ENCODE data around the gene CTIF. TPM values are rescaled to one million over a fixed set of nuclear protein-coding genes. Genes with fewer than 3 reads are reported as not detected.

CTIF gene
- total RNA-seq, 1 donor from 2014 or later: 48.5 TPM

DNA sequence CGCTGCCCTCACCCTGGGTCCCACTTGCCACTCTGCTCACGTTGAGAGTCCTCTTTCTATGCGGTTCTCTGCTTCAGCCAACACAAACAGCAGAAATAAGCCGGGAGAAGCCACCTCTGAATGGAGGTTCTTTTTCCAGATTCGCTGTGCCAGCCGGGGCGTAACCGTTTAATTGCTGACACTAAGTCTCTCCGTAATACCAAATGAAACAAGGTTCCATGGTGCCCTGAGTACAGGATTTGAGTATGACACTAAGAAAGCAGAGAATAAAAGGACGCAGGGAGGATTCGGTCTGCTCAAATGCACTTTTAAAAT, 37.6 kb downstream of the CTIF start:
- H3K27me3 Mint-ChIP-seq: no peaks in the 10 kb centered on the region
- H3K4me3 Mint-ChIP-seq: no peak overlapping the region
- peaks cover 49% of the 10 kb centered on the region for H3K4me1 Mint-ChIP-seq (ENCODE audit: unreplicated experiment)
- H3K9me3 Mint-ChIP-seq: no peaks in the 10 kb centered on the region
- TF ChIP-seq, protein P1, sequence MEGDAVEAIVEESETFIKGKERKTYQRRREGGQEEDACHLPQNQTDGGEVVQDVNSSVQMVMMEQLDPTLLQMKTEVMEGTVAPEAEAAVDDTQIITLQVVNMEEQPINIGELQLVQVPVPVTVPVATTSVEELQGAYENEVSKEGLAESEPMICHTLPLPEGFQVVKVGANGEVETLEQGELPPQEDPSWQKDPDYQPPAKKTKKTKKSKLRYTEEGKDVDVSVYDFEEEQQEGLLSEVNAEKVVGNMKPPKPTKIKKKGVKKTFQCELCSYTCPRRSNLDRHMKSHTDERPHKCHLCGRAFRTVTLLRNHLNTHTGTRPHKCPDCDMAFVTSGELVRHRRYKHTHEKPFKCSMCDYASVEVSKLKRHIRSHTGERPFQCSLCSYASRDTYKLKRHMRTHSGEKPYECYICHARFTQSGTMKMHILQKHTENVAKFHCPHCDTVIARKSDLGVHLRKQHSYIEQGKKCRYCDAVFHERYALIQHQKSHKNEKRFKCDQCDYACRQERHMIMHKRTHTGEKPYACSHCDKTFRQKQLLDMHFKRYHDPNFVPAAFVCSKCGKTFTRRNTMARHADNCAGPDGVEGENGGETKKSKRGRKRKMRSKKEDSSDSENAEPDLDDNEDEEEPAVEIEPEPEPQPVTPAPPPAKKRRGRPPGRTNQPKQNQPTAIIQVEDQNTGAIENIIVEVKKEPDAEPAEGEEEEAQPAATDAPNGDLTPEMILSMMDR (conservative IDR thresholded peaks at IDR 0.05): no peak
- H3K27ac Mint-ChIP-seq: no peak overlapping the region
- H3K36me3 Mint-ChIP-seq: peaks cover 12% of the 10 kb centered on the region
- no peak for DNase-seq (ENCODE audit: extremely low spot score, unreplicated experiment)

DNA sequence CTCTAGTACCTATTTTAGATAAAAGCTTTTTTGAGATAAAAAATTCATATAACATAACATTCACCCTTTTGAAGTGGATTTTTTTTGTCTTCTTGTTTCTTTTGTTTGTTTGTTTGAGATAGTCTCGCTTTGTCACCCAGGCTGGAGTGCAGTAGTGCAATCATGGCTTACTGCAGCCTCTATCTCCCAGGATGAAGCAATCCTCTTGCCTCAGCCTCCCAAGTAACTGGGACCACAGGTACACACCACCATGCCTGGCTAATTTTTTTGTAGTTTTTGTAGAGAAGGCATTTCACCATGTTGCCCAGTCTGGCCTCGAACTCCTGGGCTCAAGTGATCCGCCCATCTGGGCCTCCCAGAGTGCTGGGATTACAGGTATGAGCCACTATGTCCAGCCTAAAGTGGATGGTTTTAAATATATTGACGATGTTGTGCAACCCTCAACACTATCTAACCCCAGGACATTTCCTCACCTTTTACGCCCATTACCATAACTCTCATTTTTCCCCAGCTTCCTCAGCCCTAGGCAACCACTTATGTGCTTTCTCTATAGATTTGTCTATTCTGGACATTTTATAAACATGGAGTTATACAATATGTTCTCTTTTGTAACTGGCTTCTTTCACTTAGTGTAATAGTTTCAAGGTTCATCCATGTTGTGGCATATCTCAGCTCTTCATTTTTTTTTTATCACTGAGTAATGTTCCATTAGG, 38.8 kb downstream of the CTIF start:
- Mint-ChIP-seq H3K36me3 (peaks cover 12% of the 10 kb centered on the region), H3K4me1 (ENCODE audit: unreplicated experiment) (peaks cover 55% of the 10 kb centered on the region), H3K9me3 (no peaks in the 10 kb centered on the region), H3K4me3 (no peak overlapping the region), H3K27me3 (no peaks in the 10 kb centered on the region), H3K27ac (no peak overlapping the region)
- DNase-seq (ENCODE audit: extremely low spot score, unreplicated experiment): no peak
- TF ChIP-seq, protein P1 (conservative IDR thresholded peaks at IDR 0.05): no peak

DNA sequence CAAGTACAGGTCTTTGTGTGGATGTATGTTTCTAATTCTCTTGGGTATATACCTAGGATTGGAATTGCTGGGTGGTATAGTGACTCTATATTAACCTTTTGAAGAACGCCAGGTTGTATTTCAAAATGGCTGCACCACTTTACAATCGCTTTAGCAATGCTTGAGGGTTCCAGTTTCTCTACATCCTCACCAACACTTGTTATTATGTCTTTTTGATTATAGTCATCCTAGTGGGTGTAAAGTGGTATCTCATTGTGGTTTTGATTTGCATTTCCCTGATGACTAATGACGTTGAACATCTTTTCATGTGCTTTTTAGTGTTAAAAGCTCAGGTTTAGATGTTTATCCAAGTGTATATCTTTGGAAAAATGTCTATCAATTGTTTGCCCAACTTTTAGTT, 39.5 kb downstream of the CTIF start:
- TF ChIP-seq, protein P1 (conservative IDR thresholded peaks at IDR 0.05): no peak
- H3K9me3 Mint-ChIP-seq: no peaks in the 10 kb centered on the region
- H3K36me3 Mint-ChIP-seq: peaks cover 12% of the 10 kb centered on the region
- H3K4me1 Mint-ChIP-seq (ENCODE audit: unreplicated experiment): peaks cover 53% of the 10 kb centered on the region
- no peak for DNase-seq (ENCODE audit: extremely low spot score, unreplicated experiment)
- no peak overlapping the region for H3K27ac Mint-ChIP-seq
- no peaks in the 10 kb centered on the region for H3K27me3 Mint-ChIP-seq
- no peak overlapping the region for H3K4me3 Mint-ChIP-seq

DNA sequence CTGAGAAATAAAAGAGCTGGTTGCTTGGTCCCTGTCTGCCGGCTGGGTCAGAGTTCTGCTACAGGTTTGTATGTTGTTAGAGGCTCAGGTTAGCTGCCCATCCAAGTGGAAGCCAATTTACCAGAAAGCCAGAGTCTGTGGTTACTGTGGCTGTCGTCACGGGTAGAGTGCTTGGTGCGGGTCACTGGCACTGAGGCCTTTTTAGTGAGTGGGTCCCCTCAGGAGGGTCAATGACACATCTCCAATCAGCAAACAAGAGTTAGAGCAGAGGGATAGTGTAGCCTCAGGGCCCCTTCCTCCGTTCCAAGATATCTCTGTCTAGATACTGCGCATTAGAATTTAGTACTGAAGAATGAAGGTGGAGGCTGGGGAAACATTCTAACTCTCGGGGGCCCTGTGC, 41.2 kb downstream of the CTIF start:
- H3K4me3 Mint-ChIP-seq: no peak overlapping the region
- H3K36me3 Mint-ChIP-seq: peaks cover 12% of the 10 kb centered on the region
- no peaks in the 10 kb centered on the region for H3K9me3 Mint-ChIP-seq
- TF ChIP-seq, protein P1 (conservative IDR thresholded peaks at IDR 0.05): no peak
- peaks cover 49% of the 10 kb centered on the region for H3K4me1 Mint-ChIP-seq (ENCODE audit: unreplicated experiment)
- no peak for DNase-seq (ENCODE audit: extremely low spot score, unreplicated experiment)
- no peaks in the 10 kb centered on the region for H3K27me3 Mint-ChIP-seq
- H3K27ac Mint-ChIP-seq: no peak overlapping the region

DNA sequence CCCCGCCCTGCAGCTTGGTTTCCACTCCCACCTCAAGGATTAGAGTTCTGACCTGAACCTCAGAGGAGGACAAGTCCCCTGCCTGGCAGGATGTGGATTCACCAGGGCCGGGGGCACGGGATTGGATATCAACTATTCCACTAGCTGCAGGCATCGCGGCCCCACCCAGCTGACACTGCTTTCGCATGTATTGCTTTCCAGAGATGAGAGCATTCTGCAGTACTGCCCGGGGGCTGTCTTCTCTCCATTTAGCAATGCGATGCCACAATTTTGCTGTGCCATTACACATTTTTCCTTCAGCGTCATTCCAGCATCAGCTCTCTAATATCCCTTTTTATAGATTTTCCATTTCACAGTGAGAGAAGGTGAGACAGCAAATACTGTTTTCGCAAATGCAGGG, 42.0 kb downstream of the CTIF start:
- Mint-ChIP-seq H3K9me3 (no peaks in the 10 kb centered on the region), H3K36me3 (peaks cover 12% of the 10 kb centered on the region), H3K4me3 (no peak overlapping the region), H3K4me1 (ENCODE audit: unreplicated experiment) (peaks cover 42% of the 10 kb centered on the region), H3K27ac (no peak overlapping the region), H3K27me3 (no peaks in the 10 kb centered on the region)
- no peak for DNase-seq (ENCODE audit: extremely low spot score, unreplicated experiment)
- TF ChIP-seq, protein P1 (conservative IDR thresholded peaks at IDR 0.05): no peak

DNA sequence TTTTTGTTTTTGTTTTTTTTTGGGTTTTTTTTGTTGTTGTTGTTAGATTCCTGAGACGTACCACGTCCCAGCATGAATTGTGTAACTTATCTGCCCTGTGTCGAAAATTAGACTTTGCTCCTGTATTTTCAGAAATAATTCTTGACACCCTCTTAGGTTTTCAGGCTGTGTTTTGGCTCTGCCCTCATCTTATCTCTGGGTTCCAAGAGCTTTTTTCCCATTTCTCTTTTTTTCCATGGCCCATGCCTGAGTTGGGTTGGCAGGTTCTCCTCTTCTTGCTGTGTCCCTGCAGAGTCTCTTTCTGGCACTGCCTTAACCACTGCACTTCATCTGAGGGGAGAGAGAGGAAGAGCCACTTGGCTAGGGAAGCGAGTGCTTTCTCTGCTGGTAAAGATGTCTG, 42.4 kb downstream of the CTIF start:
- peaks cover 40% of the 10 kb centered on the region for H3K4me1 Mint-ChIP-seq (ENCODE audit: unreplicated experiment)
- H3K27ac Mint-ChIP-seq: no peak overlapping the region
- no peaks in the 10 kb centered on the region for H3K27me3 Mint-ChIP-seq
- no peak overlapping the region for H3K4me3 Mint-ChIP-seq
- TF ChIP-seq, protein P1 (conservative IDR thresholded peaks at IDR 0.05): no peak
- no peaks in the 10 kb centered on the region for H3K9me3 Mint-ChIP-seq
- no peak for DNase-seq (ENCODE audit: extremely low spot score, unreplicated experiment)
- H3K36me3 Mint-ChIP-seq: peaks cover 12% of the 10 kb centered on the region
